ENCODE measurements around the gene NELL1. TPM values are rescaled to one million over a fixed set of nuclear protein-coding genes. Genes with fewer than 3 reads are reported as not detected.

The NELL1 gene
- total RNA-seq, 1 donor from 2014 or later = not detected

DNA sequence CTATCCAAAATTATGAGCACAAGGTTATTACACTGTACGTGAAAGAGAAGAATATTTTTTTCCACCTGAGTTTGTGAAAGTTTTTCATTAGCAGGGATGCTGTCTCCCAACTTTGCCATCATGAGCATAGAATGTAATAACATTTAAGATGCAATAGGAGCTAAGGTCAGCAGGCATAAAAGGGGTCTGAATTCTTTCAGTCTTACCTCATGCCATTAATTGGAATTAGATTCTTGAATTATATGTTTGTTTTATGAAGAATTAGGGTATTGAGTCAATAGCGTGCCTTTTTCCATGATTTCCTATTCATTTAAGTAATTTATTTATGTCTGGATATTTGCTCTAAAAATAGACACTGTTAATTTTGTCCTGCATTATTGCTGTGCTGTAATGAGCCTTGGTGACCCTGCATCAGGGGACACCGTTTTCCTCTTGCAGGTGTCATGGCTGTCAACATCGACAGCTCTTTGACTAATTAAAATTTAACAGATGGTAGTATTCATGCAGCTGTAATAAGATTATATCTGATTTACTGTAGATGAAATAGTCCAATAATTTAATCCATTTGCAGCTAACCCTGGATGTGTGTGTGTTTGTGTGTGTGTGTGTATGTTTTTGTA lies 637.5 kb downstream of the NELL1 start:
- H3K27ac Mint-ChIP-seq = no peak overlapping the region
- no peaks in the 10 kb centered on the region for H4K20me1 ChIP-seq (ENCODE audit: low read depth)

DNA sequence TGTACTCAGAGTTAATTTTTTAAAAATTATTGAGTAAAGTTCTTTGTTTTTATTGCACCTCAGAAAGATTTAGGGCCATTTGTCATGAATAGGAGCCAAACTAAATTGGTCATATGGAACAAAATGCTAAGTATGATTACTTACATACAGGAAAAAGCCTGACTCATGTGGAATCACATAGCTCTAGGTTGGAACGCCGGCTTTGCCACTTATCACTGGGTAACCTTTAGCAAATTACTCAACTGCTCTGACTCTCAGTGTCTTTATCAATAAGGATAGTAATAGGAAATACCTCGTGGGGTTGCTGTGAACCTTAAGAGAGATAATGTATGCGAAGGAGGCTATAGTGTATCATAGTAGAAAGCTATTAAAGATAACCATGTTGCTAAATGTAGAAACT lies 638.5 kb downstream of the NELL1 start:
- TF ChIP-seq EZH2phosphoT487 (IDR thresholded peaks at IDR 0.05) = no peak
- no peak for TF ChIP-seq EZH2 (IDR thresholded peaks at IDR 0.05)
- TF ChIP-seq, protein P1, sequence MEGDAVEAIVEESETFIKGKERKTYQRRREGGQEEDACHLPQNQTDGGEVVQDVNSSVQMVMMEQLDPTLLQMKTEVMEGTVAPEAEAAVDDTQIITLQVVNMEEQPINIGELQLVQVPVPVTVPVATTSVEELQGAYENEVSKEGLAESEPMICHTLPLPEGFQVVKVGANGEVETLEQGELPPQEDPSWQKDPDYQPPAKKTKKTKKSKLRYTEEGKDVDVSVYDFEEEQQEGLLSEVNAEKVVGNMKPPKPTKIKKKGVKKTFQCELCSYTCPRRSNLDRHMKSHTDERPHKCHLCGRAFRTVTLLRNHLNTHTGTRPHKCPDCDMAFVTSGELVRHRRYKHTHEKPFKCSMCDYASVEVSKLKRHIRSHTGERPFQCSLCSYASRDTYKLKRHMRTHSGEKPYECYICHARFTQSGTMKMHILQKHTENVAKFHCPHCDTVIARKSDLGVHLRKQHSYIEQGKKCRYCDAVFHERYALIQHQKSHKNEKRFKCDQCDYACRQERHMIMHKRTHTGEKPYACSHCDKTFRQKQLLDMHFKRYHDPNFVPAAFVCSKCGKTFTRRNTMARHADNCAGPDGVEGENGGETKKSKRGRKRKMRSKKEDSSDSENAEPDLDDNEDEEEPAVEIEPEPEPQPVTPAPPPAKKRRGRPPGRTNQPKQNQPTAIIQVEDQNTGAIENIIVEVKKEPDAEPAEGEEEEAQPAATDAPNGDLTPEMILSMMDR (IDR thresholded peaks at IDR 0.05) = no peak
- no peaks in the 10 kb centered on the region for H3K36me3 Mint-ChIP-seq
- no peak overlapping the region for H3K9ac ChIP-seq
- no peaks in the 10 kb centered on the region for H3F3A ChIP-seq (ENCODE audit: low read depth)
- no peaks in the 10 kb centered on the region for H3K36me3 ChIP-seq
- no peak overlapping the region for H3K27ac ChIP-seq
- no peak overlapping the region for H3K4me3 ChIP-seq
- H3K79me2 ChIP-seq (ENCODE audit: low read depth) = no peaks in the 10 kb centered on the region
- H4K20me1 ChIP-seq (ENCODE audit: low read depth) = no peaks in the 10 kb centered on the region
- no peak overlapping the region for H2AFZ ChIP-seq (replicated peaks)
- no peak overlapping the region for H3K4me2 ChIP-seq
- H3K27me3 ChIP-seq = no peaks in the 10 kb centered on the region
- no peaks in the 10 kb centered on the region for H3K9me3 Mint-ChIP-seq
- no peaks in the 10 kb centered on the region for H3K9me3 ChIP-seq (ENCODE audit: low read depth)
- no peak overlapping the region for H3K4me3 Mint-ChIP-seq
- H3K4me1 ChIP-seq = no peaks in the 10 kb centered on the region
- no peak for DNase-seq (ENCODE audit: low spot score)
- no peak overlapping the region for H3K27ac Mint-ChIP-seq
- H3K4me1 Mint-ChIP-seq = peaks cover 4% of the 10 kb centered on the region
- no peaks in the 10 kb centered on the region for H3K27me3 Mint-ChIP-seq (ENCODE audit: insufficient read depth, low read depth)

More for the DNA sequence above, 637.5 kb downstream of the NELL1 start:
- DNase-seq (ENCODE audit: low spot score) = no peak
- no peak for TF ChIP-seq EZH2 (IDR thresholded peaks at IDR 0.05)
- TF ChIP-seq EZH2phosphoT487 (IDR thresholded peaks at IDR 0.05) = no peak
- TF ChIP-seq, protein P1 (IDR thresholded peaks at IDR 0.05) = no peak
- Histone ChIP-seq H3K4me1 (no peaks in the 10 kb centered on the region), H3K4me2 (no peak overlapping the region), H3K9ac (no peak overlapping the region), H3K4me3 (no peak overlapping the region), H3K9me3 (ENCODE audit: low read depth) (no peaks in the 10 kb centered on the region), H3K36me3 (no peaks in the 10 kb centered on the region), H2AFZ (replicated peaks) (no peak overlapping the region), H3K27me3 (no peaks in the 10 kb centered on the region), H3K27ac (no peak overlapping the region), H3K79me2 (ENCODE audit: low read depth) (no peaks in the 10 kb centered on the region), H3F3A (ENCODE audit: low read depth) (no peaks in the 10 kb centered on the region)
- Mint-ChIP-seq H3K36me3 (no peaks in the 10 kb centered on the region), H3K27me3 (ENCODE audit: insufficient read depth, low read depth) (no peaks in the 10 kb centered on the region), H3K4me1 (peaks cover 4% of the 10 kb centered on the region), H3K9me3 (peaks cover 3% of the 10 kb centered on the region), H3K4me3 (no peak overlapping the region)

DNA sequence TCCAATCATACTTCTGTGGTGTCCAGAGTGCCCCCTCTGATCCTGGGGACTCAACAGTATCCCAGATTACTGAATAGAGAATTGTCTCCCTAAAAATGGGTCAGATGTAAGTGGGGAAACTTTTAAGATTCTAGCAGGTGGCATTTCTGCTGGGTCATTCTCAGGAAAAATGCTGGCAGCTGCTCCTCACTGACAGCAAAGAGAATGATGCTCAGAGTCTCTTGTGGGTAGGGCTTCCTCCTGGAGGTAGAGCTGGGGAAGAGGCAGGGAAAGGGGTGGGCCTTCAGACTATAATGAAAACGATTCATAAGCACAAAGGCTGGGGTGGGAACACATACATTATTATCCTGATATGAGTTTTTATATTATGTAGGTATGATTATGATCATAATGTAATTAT lies 647.2 kb downstream of the NELL1 start:
- Mint-ChIP-seq H3K27ac (no peak overlapping the region), H3K4me1 (peaks cover 17% of the 10 kb centered on the region), H3K4me3 (no peak overlapping the region), H3K27me3 (ENCODE audit: insufficient read depth, low read depth) (peaks cover 5% of the 10 kb centered on the region), H3K36me3 (no peaks in the 10 kb centered on the region), H3K9me3 (no peaks in the 10 kb centered on the region)
- H3K79me2 ChIP-seq (ENCODE audit: low read depth) = no peaks in the 10 kb centered on the region
- H3K9ac ChIP-seq = no peak overlapping the region
- no peaks in the 10 kb centered on the region for H3K9me3 ChIP-seq (ENCODE audit: low read depth)
- H3K27ac ChIP-seq = no peak overlapping the region
- no peak overlapping the region for H2AFZ ChIP-seq (replicated peaks)
- no peaks in the 10 kb centered on the region for H4K20me1 ChIP-seq (ENCODE audit: low read depth)
- TF ChIP-seq EZH2phosphoT487 (IDR thresholded peaks at IDR 0.05) = no peak
- no peak for TF ChIP-seq EZH2 (IDR thresholded peaks at IDR 0.05)
- TF ChIP-seq, protein P1 (IDR thresholded peaks at IDR 0.05) = no peak
- H3K36me3 ChIP-seq = no peaks in the 10 kb centered on the region
- no peak for DNase-seq (ENCODE audit: low spot score)
- H3K27me3 ChIP-seq = no peaks in the 10 kb centered on the region
- H3F3A ChIP-seq (ENCODE audit: low read depth) = no peaks in the 10 kb centered on the region
- no peak overlapping the region for H3K4me3 ChIP-seq
- no peak overlapping the region for H3K4me2 ChIP-seq
- no peaks in the 10 kb centered on the region for H3K4me1 ChIP-seq

Data from neural progenitor cell (in vitro differentiated cells).